ENCODE measurements around the gene CRYZL1. TPM values are rescaled to one million over a fixed set of nuclear protein-coding genes. Genes with fewer than 3 reads are reported as not detected.

CRYZL1 gene
- total RNA-seq, 1 donor from 2014 or later = 32.2 TPM

- DNase-seq (ENCODE audit: low spot score) = no peak
- TF ChIP-seq CTCF (IDR thresholded peaks at IDR 0.05; ENCODE audit: unreplicated experiment) = no peak
- H3K9me3 Mint-ChIP-seq (ENCODE audit: unreplicated experiment) = no peaks in the 10 kb centered on the region
- H3K4me3 Mint-ChIP-seq (ENCODE audit: unreplicated experiment) = no peak overlapping the region
- H3K4me1 Mint-ChIP-seq (ENCODE audit: unreplicated experiment) = peaks cover 44% of the 10 kb centered on the region
- peaks cover 4% of the 10 kb centered on the region for H3K27me3 Mint-ChIP-seq (ENCODE audit: unreplicated experiment)
- no peak overlapping the region for H3K27ac Mint-ChIP-seq (ENCODE audit: unreplicated experiment)
- H3K36me3 Mint-ChIP-seq (ENCODE audit: low read depth, unreplicated experiment) = peaks cover 11% of the 10 kb centered on the region
Observed at GRCh38 chr21:33651965-33652680, 10.6 kb upstream of the CRYZL1 start.

DNA sequence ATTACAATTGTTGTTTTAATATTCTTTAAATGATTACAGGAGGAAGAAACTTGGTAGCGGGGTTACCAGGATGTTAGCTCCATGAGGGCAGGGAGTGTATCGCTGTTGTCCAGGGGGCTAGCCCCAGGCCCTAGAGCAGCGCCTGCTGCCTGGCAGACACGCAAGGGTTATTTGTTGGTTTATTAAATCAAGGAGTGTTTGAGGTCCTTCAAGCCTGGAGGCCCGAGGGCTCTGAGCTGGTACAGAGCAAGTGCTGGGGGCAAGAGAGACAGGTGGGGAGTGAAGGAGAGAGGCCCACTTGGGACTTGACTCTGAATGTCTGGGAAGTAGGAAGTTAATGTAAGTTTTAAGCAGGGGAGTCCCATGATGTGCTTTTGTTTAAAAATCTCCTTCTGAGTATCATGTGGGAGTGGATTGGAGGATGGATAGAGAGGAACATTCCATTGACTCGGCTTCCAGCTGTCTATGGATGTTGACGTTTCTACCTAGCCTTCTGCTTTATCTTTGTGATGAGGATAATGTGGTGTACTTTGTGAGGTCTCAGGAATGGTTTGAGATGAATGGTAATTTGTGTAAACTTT, 9.5 kb upstream of the CRYZL1 start:
- Mint-ChIP-seq H3K27ac (ENCODE audit: unreplicated experiment) (no peak overlapping the region), H3K36me3 (ENCODE audit: low read depth, unreplicated experiment) (peaks cover 8% of the 10 kb centered on the region), H3K27me3 (ENCODE audit: unreplicated experiment) (peaks cover 4% of the 10 kb centered on the region), H3K4me3 (ENCODE audit: unreplicated experiment) (no peak overlapping the region), H3K9me3 (ENCODE audit: unreplicated experiment) (no peaks in the 10 kb centered on the region), H3K4me1 (ENCODE audit: unreplicated experiment) (peaks cover 38% of the 10 kb centered on the region)
- no peak for TF ChIP-seq CTCF (IDR thresholded peaks at IDR 0.05; ENCODE audit: unreplicated experiment)
- no peak for DNase-seq (ENCODE audit: low spot score)

DNA sequence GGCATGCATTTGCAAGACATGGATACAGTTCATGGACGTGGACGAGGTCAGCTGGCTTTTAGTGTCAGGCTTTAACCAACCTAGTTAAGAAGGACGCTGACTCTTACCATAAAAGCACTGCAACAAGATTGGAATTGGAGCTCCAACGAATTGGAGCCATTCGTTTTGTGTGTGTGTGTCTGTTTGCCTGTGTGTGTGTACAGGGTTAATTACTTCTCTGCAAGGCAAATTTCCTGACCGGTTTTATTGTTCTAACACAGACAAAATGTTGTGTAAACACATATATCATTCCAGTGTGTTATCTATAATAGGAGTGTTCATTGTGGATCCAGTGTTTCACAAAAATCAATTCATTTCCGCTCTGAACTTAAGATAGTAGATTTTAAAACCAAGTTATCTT, 8.7 kb upstream of the CRYZL1 start:
- peaks cover 4% of the 10 kb centered on the region for H3K27me3 Mint-ChIP-seq (ENCODE audit: unreplicated experiment)
- peaks cover 8% of the 10 kb centered on the region for H3K36me3 Mint-ChIP-seq (ENCODE audit: low read depth, unreplicated experiment)
- H3K4me3 Mint-ChIP-seq (ENCODE audit: unreplicated experiment) = no peak overlapping the region
- DNase-seq (ENCODE audit: low spot score) = no peak
- no peaks in the 10 kb centered on the region for H3K9me3 Mint-ChIP-seq (ENCODE audit: unreplicated experiment)
- peaks cover 33% of the 10 kb centered on the region for H3K4me1 Mint-ChIP-seq (ENCODE audit: unreplicated experiment)
- H3K27ac Mint-ChIP-seq (ENCODE audit: unreplicated experiment) = no peak overlapping the region
- no peak for TF ChIP-seq CTCF (IDR thresholded peaks at IDR 0.05; ENCODE audit: unreplicated experiment)

- no peak for DNase-seq (ENCODE audit: low spot score)
- Mint-ChIP-seq H3K4me3 (ENCODE audit: unreplicated experiment) (no peak overlapping the region), H3K27me3 (ENCODE audit: unreplicated experiment) (peaks cover 4% of the 10 kb centered on the region), H3K4me1 (ENCODE audit: unreplicated experiment) (peaks cover 32% of the 10 kb centered on the region), H3K27ac (ENCODE audit: unreplicated experiment) (no peak overlapping the region), H3K36me3 (ENCODE audit: low read depth, unreplicated experiment) (no peaks in the 10 kb centered on the region), H3K9me3 (ENCODE audit: unreplicated experiment) (no peaks in the 10 kb centered on the region)
- TF ChIP-seq CTCF (IDR thresholded peaks at IDR 0.05; ENCODE audit: unreplicated experiment) = no peak
Observed at GRCh38 chr21:33648555-33648954, 7.0 kb upstream of the CRYZL1 start.

DNA sequence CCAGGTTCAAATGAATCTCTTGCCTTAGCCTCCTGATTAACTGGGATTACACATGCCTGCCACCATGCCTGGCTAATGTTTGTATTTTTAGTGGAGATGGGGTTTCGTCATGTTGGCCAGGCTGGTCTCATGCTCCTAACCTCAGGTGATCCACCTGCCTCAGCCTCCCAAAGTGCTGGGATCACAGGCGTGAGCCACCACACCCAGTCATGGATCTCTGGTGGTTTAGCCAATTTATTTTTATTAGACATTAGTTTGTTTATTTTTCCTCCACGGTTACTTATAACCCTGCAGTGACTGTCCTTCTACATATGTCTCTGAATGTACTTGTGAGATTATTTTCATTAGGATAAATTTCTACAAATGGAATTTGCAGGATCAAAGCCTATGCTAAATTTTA, 6.0 kb upstream of the CRYZL1 start:
- TF ChIP-seq CTCF (IDR thresholded peaks at IDR 0.05; ENCODE audit: unreplicated experiment) = no peak
- no peak for DNase-seq (ENCODE audit: low spot score)
- Mint-ChIP-seq H3K4me3 (ENCODE audit: unreplicated experiment) (no peak overlapping the region), H3K4me1 (ENCODE audit: unreplicated experiment) (peaks cover 33% of the 10 kb centered on the region), H3K36me3 (ENCODE audit: low read depth, unreplicated experiment) (no peaks in the 10 kb centered on the region), H3K27ac (ENCODE audit: unreplicated experiment) (no peak overlapping the region), H3K27me3 (ENCODE audit: unreplicated experiment) (peaks cover 6% of the 10 kb centered on the region), H3K9me3 (ENCODE audit: unreplicated experiment) (no peaks in the 10 kb centered on the region)

Measured in endothelial cell (in vitro differentiated cells).